ENCODE measurements around the gene SPDYC.

The SPDYC gene

DNA sequence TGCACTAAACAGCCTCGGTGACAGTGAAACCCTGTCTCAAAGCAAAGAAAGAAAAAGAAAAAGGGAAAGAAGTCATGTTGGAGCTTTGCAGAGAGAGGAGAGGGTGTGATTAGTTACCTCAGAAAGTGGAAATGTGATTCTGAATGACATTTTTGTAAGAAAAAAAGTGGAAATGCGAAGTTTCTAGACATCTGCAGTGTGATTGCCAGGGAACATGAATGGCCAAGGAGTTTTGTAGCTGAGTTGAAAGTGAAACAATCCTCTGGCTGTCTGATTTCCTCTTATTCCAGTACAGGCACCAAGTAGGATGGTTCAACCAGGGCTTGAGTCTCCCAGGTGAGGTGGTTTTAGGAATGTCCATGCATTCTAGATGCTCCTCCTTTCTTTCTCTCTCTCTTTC, 17.9 kb upstream of the SPDYC start:
- TF ChIP-seq, protein P1, sequence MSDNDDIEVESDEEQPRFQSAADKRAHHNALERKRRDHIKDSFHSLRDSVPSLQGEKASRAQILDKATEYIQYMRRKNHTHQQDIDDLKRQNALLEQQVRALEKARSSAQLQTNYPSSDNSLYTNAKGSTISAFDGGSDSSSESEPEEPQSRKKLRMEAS (IDR thresholded peaks at IDR 0.05; ENCODE audit: low read depth, low read length) = no peak
- TF ChIP-seq, protein P2, sequence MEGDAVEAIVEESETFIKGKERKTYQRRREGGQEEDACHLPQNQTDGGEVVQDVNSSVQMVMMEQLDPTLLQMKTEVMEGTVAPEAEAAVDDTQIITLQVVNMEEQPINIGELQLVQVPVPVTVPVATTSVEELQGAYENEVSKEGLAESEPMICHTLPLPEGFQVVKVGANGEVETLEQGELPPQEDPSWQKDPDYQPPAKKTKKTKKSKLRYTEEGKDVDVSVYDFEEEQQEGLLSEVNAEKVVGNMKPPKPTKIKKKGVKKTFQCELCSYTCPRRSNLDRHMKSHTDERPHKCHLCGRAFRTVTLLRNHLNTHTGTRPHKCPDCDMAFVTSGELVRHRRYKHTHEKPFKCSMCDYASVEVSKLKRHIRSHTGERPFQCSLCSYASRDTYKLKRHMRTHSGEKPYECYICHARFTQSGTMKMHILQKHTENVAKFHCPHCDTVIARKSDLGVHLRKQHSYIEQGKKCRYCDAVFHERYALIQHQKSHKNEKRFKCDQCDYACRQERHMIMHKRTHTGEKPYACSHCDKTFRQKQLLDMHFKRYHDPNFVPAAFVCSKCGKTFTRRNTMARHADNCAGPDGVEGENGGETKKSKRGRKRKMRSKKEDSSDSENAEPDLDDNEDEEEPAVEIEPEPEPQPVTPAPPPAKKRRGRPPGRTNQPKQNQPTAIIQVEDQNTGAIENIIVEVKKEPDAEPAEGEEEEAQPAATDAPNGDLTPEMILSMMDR (IDR thresholded peaks at IDR 0.05; ENCODE audit: low read depth, low read length) = no peak
- no peak for DNase-seq (ENCODE audit: low read depth)
- no peak overlapping the region for H3K4me3 ChIP-seq (ENCODE audit: low read depth, low read length)

GRCh38 chr11:65156256-65156655, 13.8 kb upstream of the SPDYC start:
- DNase-seq (ENCODE audit: low read depth) = no peak
- H3K4me3 ChIP-seq (ENCODE audit: low read depth, low read length) = no peak overlapping the region
- TF ChIP-seq, protein P2 (IDR thresholded peaks at IDR 0.05; ENCODE audit: low read depth, low read length) = no peak
- TF ChIP-seq MYC (IDR thresholded peaks at IDR 0.05; ENCODE audit: low read depth, low read length) = no peak
- no peak for TF ChIP-seq POLR2A (IDR thresholded peaks at IDR 0.05; ENCODE audit: extremely low read depth, insufficient read length)
- TF ChIP-seq, protein P1 (IDR thresholded peaks at IDR 0.05; ENCODE audit: low read depth, low read length) = no peak

DNA sequence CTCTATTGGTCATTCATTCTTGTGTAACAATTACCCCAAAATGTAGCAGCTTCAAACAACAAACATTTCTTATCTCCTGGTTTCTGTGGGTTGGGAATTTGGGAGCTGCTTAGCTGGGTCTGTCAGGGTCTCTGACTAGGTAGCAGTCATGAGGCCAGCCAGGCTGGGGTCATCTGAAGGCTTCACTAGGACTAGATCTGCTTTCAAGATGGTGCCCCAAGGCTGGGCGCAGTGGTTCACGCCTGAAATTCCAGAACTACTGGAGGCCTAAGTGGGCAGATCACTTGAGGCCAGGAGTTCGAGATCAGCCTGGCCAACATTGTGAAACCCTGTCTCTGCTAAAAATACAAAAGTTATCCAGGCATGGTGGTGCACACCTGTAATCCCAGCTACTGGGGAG, 13.1 kb upstream of the SPDYC start:
- H3K4me3 ChIP-seq (ENCODE audit: low read depth, low read length) = no peak overlapping the region
- DNase-seq (ENCODE audit: low read depth) = no peak
- TF ChIP-seq, protein P1 (IDR thresholded peaks at IDR 0.05; ENCODE audit: low read depth, low read length) = no peak
- TF ChIP-seq MYC (IDR thresholded peaks at IDR 0.05; ENCODE audit: low read depth, low read length) (no peak), POLR2A (IDR thresholded peaks at IDR 0.05; ENCODE audit: extremely low read depth, insufficient read length) (no peak)
- TF ChIP-seq, protein P2 (IDR thresholded peaks at IDR 0.05; ENCODE audit: low read depth, low read length) = no peak

DNA sequence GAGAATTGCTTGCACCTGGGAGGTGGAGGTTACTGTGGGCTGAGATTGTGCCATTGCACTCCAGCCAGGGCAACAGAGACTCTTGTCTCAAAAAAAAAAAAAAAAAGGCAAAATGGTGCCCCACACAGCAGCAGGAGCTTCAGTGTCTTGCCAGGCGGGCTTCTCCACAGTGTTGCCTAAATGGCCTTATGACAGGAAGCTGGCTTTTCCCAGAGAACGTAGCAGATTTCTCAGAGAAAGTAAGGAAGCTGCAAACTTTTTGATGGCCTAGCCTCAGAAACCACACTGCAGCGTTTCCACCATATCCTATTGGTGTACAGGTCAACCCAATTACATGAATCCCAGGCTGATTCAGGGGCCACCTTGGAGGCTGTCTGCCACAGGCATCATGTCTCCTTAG, 12.7 kb upstream of the SPDYC start:
- TF ChIP-seq, protein P1 (IDR thresholded peaks at IDR 0.05; ENCODE audit: low read depth, low read length) = no peak
- TF ChIP-seq, protein P2 (IDR thresholded peaks at IDR 0.05; ENCODE audit: low read depth, low read length) = no peak
- no peak for TF ChIP-seq MYC (IDR thresholded peaks at IDR 0.05; ENCODE audit: low read depth, low read length)
- no peak for TF ChIP-seq POLR2A (IDR thresholded peaks at IDR 0.05; ENCODE audit: extremely low read depth, insufficient read length)
- no peak for DNase-seq (ENCODE audit: low read depth)
- H3K4me3 ChIP-seq (ENCODE audit: low read depth, low read length) = no peak overlapping the region

DNA sequence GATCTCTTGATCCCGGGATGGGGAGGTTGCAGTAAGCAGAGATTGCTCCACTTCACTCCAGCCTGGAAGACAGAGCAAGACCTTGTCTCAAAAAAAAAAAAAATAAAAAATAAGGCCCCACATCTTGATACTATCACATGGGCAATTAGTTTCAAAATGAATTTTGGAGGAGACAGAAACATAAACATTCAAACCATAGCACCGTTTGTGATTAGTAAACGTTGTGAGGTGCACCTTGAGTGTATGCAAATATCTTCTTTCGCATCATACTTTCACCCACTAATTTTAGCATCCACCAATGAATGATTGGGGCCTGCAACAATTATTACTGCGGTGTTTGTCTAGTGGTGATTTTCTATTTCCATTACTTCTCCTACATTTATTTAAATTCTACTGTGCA, 11.0 kb upstream of the SPDYC start:
- TF ChIP-seq, protein P1 (IDR thresholded peaks at IDR 0.05; ENCODE audit: low read depth, low read length) = no peak
- TF ChIP-seq, protein P2 (IDR thresholded peaks at IDR 0.05; ENCODE audit: low read depth, low read length) = no peak
- TF ChIP-seq MYC (IDR thresholded peaks at IDR 0.05; ENCODE audit: low read depth, low read length) (no peak), POLR2A (IDR thresholded peaks at IDR 0.05; ENCODE audit: extremely low read depth, insufficient read length) (no peak)
- no peak overlapping the region for H3K4me3 ChIP-seq (ENCODE audit: low read depth, low read length)
- no peak for DNase-seq (ENCODE audit: low read depth)

GRCh38 chr11:65160643-65161042, 9.4 kb upstream of the SPDYC start:
- TF ChIP-seq, protein P2 (IDR thresholded peaks at IDR 0.05; ENCODE audit: low read depth, low read length) = no peak
- no peak for TF ChIP-seq POLR2A (IDR thresholded peaks at IDR 0.05; ENCODE audit: extremely low read depth, insufficient read length)
- no peak for TF ChIP-seq MYC (IDR thresholded peaks at IDR 0.05; ENCODE audit: low read depth, low read length)
- TF ChIP-seq, protein P1 (IDR thresholded peaks at IDR 0.05; ENCODE audit: low read depth, low read length) = no peak
- H3K4me3 ChIP-seq (ENCODE audit: low read depth, low read length) = no peak overlapping the region
- no peak for DNase-seq (ENCODE audit: low read depth)

Measured in NB4 (cell line).